Astrocyte (in vitro differentiated cells and primary cell): ENCODE measurements around the gene FRMD5.

ENCODE experiments used
- CTCF ChIP-seq: IDR thresholded peaks from 2 replicates; pipeline ENCODE4 v1.5.1; 2011; ENCODE audit warnings: low read depth, mild to moderate bottlenecking, inconsistent platforms, low read length, moderate library complexity; ENCODE audit not compliant: insufficient read depth
- EZH2 ChIP-seq: IDR thresholded peaks from 2 replicates; pipeline ENCODE4 v1.6.1; 2012; ENCODE audit warnings: mild to moderate bottlenecking, low read length, inconsistent platforms; ENCODE audit not compliant: insufficient read depth

- no peak for TF ChIP-seq CTCF
- no peak for TF ChIP-seq EZH2
Measured at GRCh38 chr15:43905755-43906154, 289.3 kb downstream of the FRMD5 start.
